H1 (cell line): Measurements from ENCODE around the gene ZNF175.

Experiments used
- BACH1 ChIP-seq: IDR thresholded peaks from 2 replicates; pipeline ENCODE4 v1.6.1; 2012; ENCODE audit warnings: low read length, improper control_type of control experiment
- BRCA1 ChIP-seq: IDR thresholded peaks from 2 replicates; pipeline ENCODE4 v1.6.1; 2012; ENCODE audit warnings: low read depth, low read length, improper control_type of control experiment
- CTCF ChIP-seq, 3 experiments: IDR thresholded peaks; 1 replicate in 2 of 3; 2 replicates in 1 of 3; pipeline versions ENCODE4 v1.5.1 to v1.6.1; 2011; ENCODE audit warnings: low read length in 3 of 3, mild to moderate bottlenecking in 3 of 3, inconsistent platforms in 2 of 3, low read depth in 1 of 3, moderate library complexity in 1 of 3; ENCODE audit not compliant: insufficient read depth in 1 of 3; ENCODE audit errors: control extremely low read depth in 1 of 3
- EP300 ChIP-seq, 2 experiments: IDR thresholded peaks; 1 replicate in 1 of 2; 2 replicates in 1 of 2; pipeline ENCODE4 v1.6.1; 2011 to 2012; ENCODE audit warnings: low read depth in 2 of 2, low read length in 2 of 2, mild to moderate bottlenecking in 2 of 2, borderline replicate concordance in 1 of 2, inconsistent platforms in 1 of 2, moderate library complexity in 1 of 2
- HDAC6 ChIP-seq: IDR thresholded peaks from one replicate; pipeline ENCODE4 v1.7.1; 2012; ENCODE audit warnings: low read depth, mild to moderate bottlenecking, inconsistent platforms, low read length, moderate library complexity
- POLR2A ChIP-seq, 2 experiments: IDR thresholded peaks; 1 replicate in 1 of 2; 2 replicates in 1 of 2; pipeline ENCODE4 v1.6.1; 2011; ENCODE audit warnings: low read depth in 2 of 2, low read length in 2 of 2, mild to moderate bottlenecking in 2 of 2; ENCODE audit errors: control extremely low read depth in 1 of 2
- RAD21 ChIP-seq, 2 experiments: IDR thresholded peaks in 1 of 2; conservative IDR thresholded peaks in 1 of 2; 2 replicates each; pipeline ENCODE4 v1.6.1; 2011; ENCODE audit warnings: low read depth in 2 of 2, low read length in 2 of 2, improper control_type of control experiment in 1 of 2, inconsistent platforms in 1 of 2, mild to moderate bottlenecking in 1 of 2, moderate library complexity in 1 of 2
- TAF1 ChIP-seq: IDR thresholded peaks from 2 replicates; pipeline ENCODE4 v1.6.1; 2011; ENCODE audit warnings: mild to moderate bottlenecking, low read depth, low read length
- TF ChIP-seq, protein P1 (sequence below): IDR thresholded peaks from 2 replicates; pipeline ENCODE4 v1.6.1; 2012; ENCODE audit warnings: inconsistent platforms

DNA sequence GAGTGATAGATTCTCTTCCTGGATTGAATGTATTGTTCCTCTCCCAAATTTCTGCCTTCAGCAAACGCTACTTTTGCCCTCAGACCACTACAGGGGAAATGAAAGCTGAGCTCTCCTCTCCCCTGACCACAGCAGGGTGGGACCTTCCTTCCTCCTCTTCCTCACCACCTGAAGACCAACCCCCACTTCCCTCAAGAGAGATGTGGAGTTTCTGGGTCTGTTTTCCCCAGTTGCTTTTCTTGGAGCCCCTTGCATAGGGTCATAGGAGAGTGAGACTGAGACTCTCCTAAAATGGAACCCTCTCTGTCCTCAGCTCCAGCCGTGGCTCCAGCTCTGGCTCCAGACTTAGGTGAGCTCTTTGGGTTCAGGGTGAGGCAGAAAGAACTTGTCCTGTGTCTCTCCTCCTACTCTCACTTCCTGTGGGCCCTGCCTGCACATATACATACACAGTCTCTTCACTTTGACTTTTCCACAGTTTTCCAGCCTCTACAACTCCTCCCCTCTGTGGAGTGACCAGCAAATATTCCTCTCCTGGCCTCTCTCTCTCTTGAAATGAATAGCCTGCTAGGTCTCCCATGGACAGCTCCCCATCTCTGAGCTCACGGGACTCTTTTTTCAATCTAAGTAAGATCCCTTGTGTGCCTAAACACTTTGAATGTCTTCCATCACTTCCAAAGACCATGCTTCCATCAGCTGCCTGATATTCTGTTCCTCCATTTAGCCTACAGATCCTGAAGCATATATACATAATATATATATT is 19.2 kb upstream of the ZNF175 start:
- TF ChIP-seq RAD21 (IDR thresholded peaks at IDR 0.05 in 1 of 2, conservative IDR thresholded peaks at IDR 0.05 in 1 of 2; ENCODE audit: low read depth in 2 of 2, low read length in 2 of 2) (no peak), CTCF (IDR thresholded peaks at IDR 0.05; ENCODE audit: control extremely low read depth in 1 of 3, insufficient read depth in 1 of 3, low read depth in 1 of 3, low read length in 3 of 3) (no peak), TAF1 (no peak), POLR2A (IDR thresholded peaks at IDR 0.05; ENCODE audit: control extremely low read depth in 1 of 2, low read depth in 2 of 2, low read length in 2 of 2) (no peak), HDAC6 (no peak), BACH1 (no peak), BRCA1 (no peak), EP300 (IDR thresholded peaks at IDR 0.05; ENCODE audit: borderline replicate concordance in 1 of 2, low read depth in 2 of 2, low read length in 2 of 2) (no peak)
- TF ChIP-seq, protein P1, sequence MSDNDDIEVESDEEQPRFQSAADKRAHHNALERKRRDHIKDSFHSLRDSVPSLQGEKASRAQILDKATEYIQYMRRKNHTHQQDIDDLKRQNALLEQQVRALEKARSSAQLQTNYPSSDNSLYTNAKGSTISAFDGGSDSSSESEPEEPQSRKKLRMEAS: no peak
